Neural progenitor cell (in vitro differentiated cells): Measurements from ENCODE around the gene ARHGEF5.

Experiments
- EZH2 ChIP-seq: fragments of 200-600 bp; sonication (generic); IDR thresholded peaks from 2 replicates; pipeline ENCODE4 v1.6.1; 2017; ENCODE audit warnings: antibody characterized with exemption, mild to moderate bottlenecking, moderate library complexity
- EZH2phosphoT487 ChIP-seq: fragments of 200-600 bp; sonication (generic); IDR thresholded peaks from 2 replicates; pipeline ENCODE4 v1.6.1; 2017; ENCODE audit warnings: antibody characterized with exemption
- TF ChIP-seq, protein P1 (sequence below): fragments of 200-600 bp; sonication (generic); IDR thresholded peaks from 2 replicates; pipeline ENCODE4 v1.5.1; 2017; ENCODE audit warnings: antibody characterized with exemption, mild to moderate bottlenecking

DNA sequence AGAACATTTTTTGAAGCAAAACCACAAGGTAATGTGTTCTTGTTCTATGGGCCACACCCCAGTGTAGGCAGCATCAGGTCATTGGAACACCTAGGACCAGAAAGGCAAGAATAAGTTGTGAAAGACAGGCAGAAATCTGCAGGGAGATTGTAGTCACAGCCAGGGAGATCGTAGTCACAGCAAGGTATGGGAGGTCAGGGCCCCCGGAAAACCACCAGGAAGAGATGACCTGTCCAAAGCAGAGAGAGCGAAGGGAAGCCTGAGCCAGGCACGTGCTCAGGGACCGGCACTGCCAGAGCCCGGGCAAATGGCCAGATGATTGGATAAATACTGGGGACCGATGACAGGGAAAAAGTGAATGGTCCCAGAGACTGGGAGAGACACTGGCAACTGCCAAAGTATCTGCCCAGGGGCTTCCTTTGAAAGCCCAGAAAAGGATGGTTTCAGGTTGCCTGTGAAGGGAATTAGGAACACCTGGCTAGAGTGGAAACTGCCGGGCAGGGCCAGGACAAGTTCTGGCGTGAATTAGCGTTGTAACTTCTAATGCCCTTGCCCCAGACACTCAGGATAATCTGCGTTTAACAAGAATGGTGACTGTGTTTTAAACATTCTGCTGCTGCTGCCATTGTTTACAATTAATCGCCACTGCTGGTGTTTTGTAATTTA is 52.2 kb downstream of the ARHGEF5 start:
- TF ChIP-seq, protein P1, sequence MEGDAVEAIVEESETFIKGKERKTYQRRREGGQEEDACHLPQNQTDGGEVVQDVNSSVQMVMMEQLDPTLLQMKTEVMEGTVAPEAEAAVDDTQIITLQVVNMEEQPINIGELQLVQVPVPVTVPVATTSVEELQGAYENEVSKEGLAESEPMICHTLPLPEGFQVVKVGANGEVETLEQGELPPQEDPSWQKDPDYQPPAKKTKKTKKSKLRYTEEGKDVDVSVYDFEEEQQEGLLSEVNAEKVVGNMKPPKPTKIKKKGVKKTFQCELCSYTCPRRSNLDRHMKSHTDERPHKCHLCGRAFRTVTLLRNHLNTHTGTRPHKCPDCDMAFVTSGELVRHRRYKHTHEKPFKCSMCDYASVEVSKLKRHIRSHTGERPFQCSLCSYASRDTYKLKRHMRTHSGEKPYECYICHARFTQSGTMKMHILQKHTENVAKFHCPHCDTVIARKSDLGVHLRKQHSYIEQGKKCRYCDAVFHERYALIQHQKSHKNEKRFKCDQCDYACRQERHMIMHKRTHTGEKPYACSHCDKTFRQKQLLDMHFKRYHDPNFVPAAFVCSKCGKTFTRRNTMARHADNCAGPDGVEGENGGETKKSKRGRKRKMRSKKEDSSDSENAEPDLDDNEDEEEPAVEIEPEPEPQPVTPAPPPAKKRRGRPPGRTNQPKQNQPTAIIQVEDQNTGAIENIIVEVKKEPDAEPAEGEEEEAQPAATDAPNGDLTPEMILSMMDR, result no peak
- no peak for TF ChIP-seq EZH2
- TF ChIP-seq EZH2phosphoT487, result no peak
